Adipose tissue (tissue), 3 donors: Measurements from ENCODE around the gene TPH2. TPM values are rescaled to one million over a fixed set of nuclear protein-coding genes. Genes with fewer than 3 reads are reported as not detected.

ENCODE experiments used
- H3K27ac ChIP-seq: one replicate; pipeline ENCODE4 v1.5.1; 2013; ENCODE audit warnings: low read depth, low read length
- WGBS, 3 donors: extraction: QIAGEN DNeasy Blood & Tissue Kit; methylation state at CpG; one replicate each; pipeline ENCODE4 v1.1.7; 2013; 5-methylcytosine and 5-hydroxymethylcytosine counted together
- polyA plus RNA-seq, 3 donors: library from polyadenylated mRNA; stranded (reverse); fragments of 200-250 nt; gene quantifications; one replicate each; pipeline ENCODE4 v1.2.3, GENCODE V29; 2013
- donor health status: healthy with polysubstance abuse.
- donor health status: Bipolar disorder and iron deficiency.
- donor health status: healthy.

The TPH2 gene
- polyA plus RNA-seq, result not detected

DNA sequence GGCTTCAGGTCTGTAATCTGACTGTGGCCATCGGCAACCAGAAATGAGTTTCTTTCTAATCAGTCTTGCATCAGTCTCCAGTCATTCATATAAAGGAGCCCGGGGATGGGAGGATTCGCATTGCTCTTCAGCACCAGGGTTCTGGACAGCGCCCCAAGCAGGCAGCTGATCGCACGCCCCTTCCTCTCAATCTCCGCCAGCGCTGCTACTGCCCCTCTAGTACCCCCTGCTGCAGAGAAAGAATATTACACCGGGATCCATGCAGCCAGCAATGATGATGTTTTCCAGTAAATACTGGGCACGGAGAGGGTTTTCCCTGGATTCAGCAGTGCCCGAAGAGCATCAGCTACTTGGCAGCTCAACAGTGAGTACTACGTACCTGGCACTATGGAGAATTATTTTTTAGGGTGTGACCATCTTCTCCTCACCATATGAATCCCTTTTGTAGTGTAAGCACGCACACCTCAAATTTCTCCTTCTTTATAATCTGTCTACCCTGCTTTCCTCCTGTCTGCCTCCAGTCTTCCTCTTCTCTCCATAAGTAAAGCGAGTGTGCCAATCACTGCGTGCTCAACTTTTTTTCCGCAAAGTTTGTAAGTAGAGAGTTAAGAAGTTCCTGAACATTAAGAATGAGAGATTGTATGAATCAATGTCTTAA is at the start of gene TPH2:
Gene TPH2 (plus strand): TSS at position 118 of the 658 bp plus-strand sequence. CDS start 142 bp downstream, at position 260.
- 15 to 19% (median 17%) methylated on average over 16 of the region's 16 CpGs for WGBS, 3 donors
- H3K27ac ChIP-seq, result no peak within 1 kb of the TSS

- WGBS, 3 donors, result 95 to 98% (median 97%) methylated on average over 3 of the region's 3 CpGs
- H3K27ac ChIP-seq, result no peak overlapping the region
These were observed 48.2 kb upstream of the TPH2 start for GRCh38 chr12:71890475-71890874.

GRCh38 chr12:71892059-71892458 is 46.6 kb upstream of the TPH2 start:
- 66 to 89% (median 75%) methylated on average over 1 of the region's 1 CpG for WGBS, 3 donors

GRCh38 chr12:71896205-71896882 is 42.3 kb upstream of the TPH2 start:
- no peak overlapping the region for H3K27ac ChIP-seq
- 89 to 98% (median 91%) methylated on average over 3 of the region's 3 CpGs for WGBS, 3 donors

More at GRCh38 chr12:71892059-71892458, 46.6 kb upstream of the TPH2 start:
- H3K27ac ChIP-seq, result no peak overlapping the region

DNA sequence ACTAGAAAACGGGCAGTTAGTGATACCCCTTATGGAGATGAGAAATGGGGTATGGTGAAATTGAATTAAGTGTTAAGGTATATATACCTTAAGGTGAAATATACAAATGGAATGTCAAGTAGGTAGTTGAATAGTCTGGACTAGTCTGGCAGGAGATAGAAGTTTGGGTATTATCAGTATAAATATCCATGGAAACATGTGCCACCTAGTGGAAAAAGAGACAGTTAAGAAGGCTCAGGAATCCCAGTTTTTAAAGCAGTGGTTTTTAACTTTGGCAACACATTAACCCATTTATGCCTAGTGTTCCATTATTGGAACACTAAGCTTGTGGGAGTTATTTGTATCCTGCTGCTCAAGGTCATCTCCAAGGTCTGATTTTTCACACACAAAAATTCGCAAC is 38.6 kb upstream of the TPH2 start:
- 95 to 99% (median 99%) methylated on average over 2 of the region's 2 CpGs for whole genome bisulfite sequencing, 3 donors
- no peak overlapping the region for H3K27ac ChIP-seq

GRCh38 chr12:71904629-71905028 is 34.0 kb upstream of the TPH2 start:
- WGBS, 3 donors, result 29 to 68% (median 32%) methylated on average over 1 of the region's 1 CpG
- H3K27ac ChIP-seq, result no peak overlapping the region

- H3K27ac ChIP-seq, result no peak overlapping the region
- 57 to 63% (median 57%) methylated on average over 4 of the region's 4 CpGs for WGBS, 3 donors
These were observed 3.1 kb upstream of the TPH2 start for GRCh38 chr12:71935594-71935993.

GRCh38 chr12:71940068-71940467 is 1.4 kb downstream of the TPH2 start:
- H3K27ac ChIP-seq, result no peak overlapping the region

DNA sequence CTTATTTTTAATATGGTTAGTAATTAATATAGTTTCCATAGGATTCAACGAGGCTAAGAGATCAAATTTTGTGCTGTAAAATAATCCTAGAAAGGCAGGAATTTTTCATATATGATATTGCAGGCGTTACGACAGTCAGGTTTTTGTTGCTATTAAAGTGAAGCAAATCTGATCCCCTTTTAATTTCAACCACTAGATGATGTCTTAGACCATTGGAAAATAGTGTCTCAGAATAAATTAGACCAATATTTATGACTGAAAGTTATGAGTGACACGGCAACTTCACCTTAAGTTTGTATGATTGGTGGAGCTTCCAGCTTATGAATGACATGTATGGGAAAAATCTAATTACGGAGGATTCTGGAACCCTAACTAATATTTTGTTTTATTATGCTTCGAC is 2.5 kb downstream of the TPH2 start:
- H3K27ac ChIP-seq, result no peak overlapping the region
- WGBS, 3 donors, result 73 to 86% (median 85%) methylated on average over 6 of the region's 6 CpGs

GRCh38 chr12:71942259-71942658 is 3.6 kb downstream of the TPH2 start:
- WGBS, 3 donors, result 41 to 63% (median 53%) methylated on average over 2 of the region's 2 CpGs
- no peak overlapping the region for H3K27ac ChIP-seq

- H3K27ac ChIP-seq, result no peak overlapping the region
- WGBS, 3 donors, result 43 to 68% (median 59%) methylated on average over 4 of the region's 4 CpGs
These were observed 4.1 kb downstream of the TPH2 start for GRCh38 chr12:71942703-71943102.

DNA sequence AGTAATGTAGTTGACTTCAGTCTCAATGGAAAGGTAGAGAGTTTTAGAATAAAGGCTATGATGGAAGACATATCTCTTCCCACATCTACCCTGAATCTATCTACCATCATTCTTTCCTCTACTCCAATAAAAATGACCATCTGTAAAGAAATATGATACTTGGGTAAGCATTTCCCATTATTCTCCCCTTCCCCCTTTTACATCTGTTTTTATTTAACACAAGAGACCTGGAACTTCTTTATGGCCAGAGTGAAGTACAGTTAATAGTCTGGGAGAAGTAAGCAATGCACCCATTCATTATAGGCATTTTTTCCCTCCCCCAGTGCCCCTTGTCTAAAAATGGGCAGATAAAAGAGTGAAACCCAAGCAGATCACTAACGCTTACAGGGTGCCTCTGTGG is 6.5 kb downstream of the TPH2 start:
- 27 to 50% (median 42%) methylated on average over 1 of the region's 1 CpG for WGBS, 3 donors
- no peak overlapping the region for H3K27ac ChIP-seq

GRCh38 chr12:71945883-71946282 is 7.2 kb downstream of the TPH2 start:
- H3K27ac ChIP-seq, result no peak overlapping the region
- 54 to 81% (median 80%) methylated on average over 4 of the region's 4 CpGs for WGBS, 3 donors

- no peak overlapping the region for H3K27ac ChIP-seq
- 13 to 22% (median 18%) methylated on average over 9 of the region's 9 CpGs for WGBS, 3 donors
These were observed 9.0 kb downstream of the TPH2 start for GRCh38 chr12:71947645-71948105.

- no peak overlapping the region for H3K27ac ChIP-seq
- WGBS, 3 donors, result 34 to 47% (median 41%) methylated on average over 3 of the region's 3 CpGs
These were observed 9.7 kb downstream of the TPH2 start for GRCh38 chr12:71948390-71948789.

DNA sequence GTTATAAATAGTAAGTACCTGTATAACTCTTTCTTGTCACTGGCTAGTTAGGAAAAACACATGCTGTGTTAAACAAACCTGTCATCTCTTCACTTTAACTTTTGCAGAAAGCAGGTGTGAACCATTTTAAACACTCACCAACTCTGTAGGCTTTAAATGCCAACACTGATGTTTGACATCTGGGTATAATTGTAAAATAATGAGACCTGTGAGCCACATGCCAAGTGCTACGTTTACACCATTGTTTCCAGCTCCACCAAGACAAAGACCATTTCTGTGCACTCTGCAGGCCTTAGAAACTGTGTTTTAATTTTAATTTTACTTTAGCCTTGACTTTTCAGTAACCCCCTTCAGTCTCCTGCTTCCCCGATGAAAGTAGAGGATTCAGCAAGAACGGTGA is 11.0 kb downstream of the TPH2 start:
- H3K27ac ChIP-seq, result no peak overlapping the region
- 33 to 46% (median 39%) methylated on average over 3 of the region's 3 CpGs for WGBS, 3 donors

GRCh38 chr12:71950404-71950803 is 11.8 kb downstream of the TPH2 start:
- H3K27ac ChIP-seq, result no peak overlapping the region
- 81 to 89% (median 84%) methylated on average over 4 of the region's 4 CpGs for WGBS, 3 donors

DNA sequence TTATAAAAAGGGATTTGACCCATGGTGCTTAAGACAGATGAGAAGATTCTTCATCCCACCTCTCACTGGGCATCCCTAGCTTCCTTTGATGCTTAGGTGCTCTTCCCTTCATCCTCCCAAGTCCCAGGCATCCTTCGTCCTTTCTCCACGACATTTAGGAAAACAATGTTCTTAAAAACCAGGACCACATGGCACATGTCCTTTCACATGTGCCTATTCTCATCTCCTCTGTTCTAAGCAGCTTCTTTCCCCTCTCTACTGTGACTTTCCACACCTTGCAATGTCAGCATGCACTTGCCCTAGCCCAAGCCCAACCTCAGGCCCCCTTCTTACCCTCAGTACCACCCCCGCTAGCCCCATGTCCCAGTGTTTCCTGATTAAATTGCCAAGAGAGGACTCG is 12.2 kb downstream of the TPH2 start:
- 70 to 85% (median 80%) methylated on average over 4 of the region's 4 CpGs for WGBS, 3 donors
- no peak overlapping the region for H3K27ac ChIP-seq

DNA sequence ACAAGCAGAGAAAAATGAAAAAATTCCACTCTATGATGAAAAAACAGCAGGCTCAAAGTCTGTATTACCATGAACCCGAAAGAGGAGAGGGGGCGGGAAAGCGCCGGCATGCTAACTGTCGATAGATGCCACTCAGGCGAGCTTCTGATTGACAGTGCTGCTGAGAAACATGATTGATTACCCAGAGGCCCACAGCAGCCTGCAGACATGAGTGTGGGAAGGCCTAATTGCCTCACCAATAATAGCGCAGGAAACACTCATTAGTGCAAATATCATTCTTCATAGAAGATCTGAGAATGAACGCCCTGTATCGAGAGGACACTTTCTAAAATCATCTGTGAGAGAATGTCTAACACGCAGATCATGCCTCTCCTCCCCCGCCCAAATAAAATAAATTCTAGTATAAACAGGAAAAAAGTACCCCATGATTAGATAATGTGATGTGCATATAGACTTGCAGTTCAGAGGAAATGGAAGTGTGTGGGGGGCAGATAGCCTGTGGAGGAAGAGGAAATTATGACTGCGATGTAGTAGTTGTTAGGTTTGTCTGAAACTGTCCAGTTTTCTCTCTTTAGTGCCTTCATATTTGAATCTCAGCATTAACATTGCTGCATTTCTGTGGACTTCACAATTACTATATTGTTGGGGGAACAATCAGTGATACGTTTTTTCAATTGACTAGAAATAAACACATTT is 15.6 kb downstream of the TPH2 start:
- WGBS, 3 donors, result 59 to 68% (median 62%) methylated on average over 13 of the region's 13 CpGs
- no peak overlapping the region for H3K27ac ChIP-seq
